ENCODE data around the gene RHOBTB1.
"Not testable (repeated sequence)": the region's sequence is repeated elsewhere in the genome, so short reads cannot be mapped to it uniquely, and the experiment has no call there.

RHOBTB1 gene

DNA sequence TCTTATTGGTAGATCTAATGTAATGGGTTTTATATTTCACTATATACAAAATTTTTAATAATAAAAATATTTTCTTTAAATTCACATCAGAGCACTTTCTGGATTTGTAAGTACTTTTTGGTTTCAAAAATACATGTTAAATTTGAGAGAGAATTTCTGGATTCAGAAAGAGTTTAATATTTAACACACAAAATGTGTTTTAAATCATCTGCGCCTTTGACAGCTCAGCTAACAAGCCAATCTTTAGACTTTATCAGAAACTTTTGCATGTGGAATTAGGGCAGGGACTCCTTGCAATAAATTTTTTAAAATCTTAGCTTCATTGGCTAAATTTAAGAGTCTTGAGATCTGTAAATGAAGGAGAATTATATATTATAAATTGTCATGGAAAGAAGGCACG is 32.7 kb upstream of the RHOBTB1 start:
- DNase-seq (ENCODE audit: low read depth) = no peak
- H3K4me3 ChIP-seq (ENCODE audit: low read depth, low read length) = no peak overlapping the region
- TF ChIP-seq, protein P1, sequence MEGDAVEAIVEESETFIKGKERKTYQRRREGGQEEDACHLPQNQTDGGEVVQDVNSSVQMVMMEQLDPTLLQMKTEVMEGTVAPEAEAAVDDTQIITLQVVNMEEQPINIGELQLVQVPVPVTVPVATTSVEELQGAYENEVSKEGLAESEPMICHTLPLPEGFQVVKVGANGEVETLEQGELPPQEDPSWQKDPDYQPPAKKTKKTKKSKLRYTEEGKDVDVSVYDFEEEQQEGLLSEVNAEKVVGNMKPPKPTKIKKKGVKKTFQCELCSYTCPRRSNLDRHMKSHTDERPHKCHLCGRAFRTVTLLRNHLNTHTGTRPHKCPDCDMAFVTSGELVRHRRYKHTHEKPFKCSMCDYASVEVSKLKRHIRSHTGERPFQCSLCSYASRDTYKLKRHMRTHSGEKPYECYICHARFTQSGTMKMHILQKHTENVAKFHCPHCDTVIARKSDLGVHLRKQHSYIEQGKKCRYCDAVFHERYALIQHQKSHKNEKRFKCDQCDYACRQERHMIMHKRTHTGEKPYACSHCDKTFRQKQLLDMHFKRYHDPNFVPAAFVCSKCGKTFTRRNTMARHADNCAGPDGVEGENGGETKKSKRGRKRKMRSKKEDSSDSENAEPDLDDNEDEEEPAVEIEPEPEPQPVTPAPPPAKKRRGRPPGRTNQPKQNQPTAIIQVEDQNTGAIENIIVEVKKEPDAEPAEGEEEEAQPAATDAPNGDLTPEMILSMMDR (IDR thresholded peaks at IDR 0.05; ENCODE audit: low read depth, low read length) = no peak
- no peak for TF ChIP-seq POLR2A (IDR thresholded peaks at IDR 0.05; ENCODE audit: extremely low read depth, insufficient read length)
- TF ChIP-seq MYC (IDR thresholded peaks at IDR 0.05; ENCODE audit: low read depth, low read length) = no peak
- TF ChIP-seq, protein P2, sequence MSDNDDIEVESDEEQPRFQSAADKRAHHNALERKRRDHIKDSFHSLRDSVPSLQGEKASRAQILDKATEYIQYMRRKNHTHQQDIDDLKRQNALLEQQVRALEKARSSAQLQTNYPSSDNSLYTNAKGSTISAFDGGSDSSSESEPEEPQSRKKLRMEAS (IDR thresholded peaks at IDR 0.05; ENCODE audit: low read depth, low read length) = no peak

DNA sequence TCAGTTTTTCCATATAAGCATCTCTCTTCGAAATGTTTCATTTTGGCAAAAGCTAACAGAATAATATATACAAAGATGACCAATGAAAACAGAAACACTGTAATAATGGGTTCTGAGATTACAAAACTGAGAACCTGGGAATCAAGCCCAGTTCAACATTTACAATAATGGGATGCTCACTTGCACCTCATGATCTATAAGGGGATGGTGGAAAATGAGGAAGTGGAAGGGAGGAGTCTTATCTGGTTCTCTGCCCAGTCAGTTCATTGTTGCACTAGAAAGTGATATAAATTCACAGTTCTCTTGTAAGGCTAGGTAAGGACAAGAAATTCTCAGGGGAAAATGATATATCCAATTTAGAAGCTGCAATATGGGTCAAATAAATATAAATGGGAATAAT is 31.7 kb upstream of the RHOBTB1 start:
- DNase-seq (ENCODE audit: low read depth) = peak; percentile 2
- no peak overlapping the region for H3K4me3 ChIP-seq (ENCODE audit: low read depth, low read length)
- no peak for TF ChIP-seq POLR2A (IDR thresholded peaks at IDR 0.05; ENCODE audit: extremely low read depth, insufficient read length)
- TF ChIP-seq MYC (IDR thresholded peaks at IDR 0.05; ENCODE audit: low read depth, low read length) = no peak
- TF ChIP-seq, protein P2 (IDR thresholded peaks at IDR 0.05; ENCODE audit: low read depth, low read length) = no peak
- TF ChIP-seq, protein P1 (IDR thresholded peaks at IDR 0.05; ENCODE audit: low read depth, low read length) = no peak

DNA sequence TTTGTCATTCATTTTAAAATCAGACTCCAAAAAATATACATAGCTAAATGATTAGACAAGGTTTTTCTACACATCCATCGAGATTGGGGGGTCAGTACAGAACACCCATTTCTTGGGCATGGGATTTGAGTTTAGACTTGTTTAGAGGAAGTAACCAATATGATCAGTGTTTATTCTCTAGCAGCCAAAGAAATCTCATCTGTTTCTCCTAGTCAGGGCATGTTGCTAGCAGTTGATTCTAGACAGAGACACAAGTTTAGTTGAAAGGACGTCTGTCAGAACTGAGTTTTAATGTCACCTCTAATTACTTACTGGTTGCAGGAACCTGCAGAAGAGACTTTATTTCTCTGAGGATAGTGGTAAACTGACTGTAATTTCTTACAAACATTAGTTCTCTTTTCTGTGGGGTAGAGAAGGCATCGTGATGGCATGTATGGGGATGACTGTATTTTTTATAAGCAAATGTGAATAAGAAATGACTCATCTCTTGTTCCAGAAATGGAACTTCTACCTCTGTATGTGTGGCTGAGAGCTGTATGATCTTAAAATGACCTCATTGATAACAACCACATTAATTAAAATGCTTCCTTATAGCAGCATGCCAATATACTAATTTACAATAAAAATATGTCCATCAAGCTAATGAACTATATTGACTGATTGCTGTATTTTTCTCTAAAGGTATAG is 30.6 kb upstream of the RHOBTB1 start:
- no peak for DNase-seq (ENCODE audit: low read depth)
- H3K4me3 ChIP-seq (ENCODE audit: low read depth, low read length) = no peak overlapping the region
- TF ChIP-seq, protein P2 (IDR thresholded peaks at IDR 0.05; ENCODE audit: low read depth, low read length) = no peak
- no peak for TF ChIP-seq POLR2A (IDR thresholded peaks at IDR 0.05; ENCODE audit: extremely low read depth, insufficient read length)
- TF ChIP-seq MYC (IDR thresholded peaks at IDR 0.05; ENCODE audit: low read depth, low read length) = no peak
- TF ChIP-seq, protein P1 (IDR thresholded peaks at IDR 0.05; ENCODE audit: low read depth, low read length) = no peak

DNA sequence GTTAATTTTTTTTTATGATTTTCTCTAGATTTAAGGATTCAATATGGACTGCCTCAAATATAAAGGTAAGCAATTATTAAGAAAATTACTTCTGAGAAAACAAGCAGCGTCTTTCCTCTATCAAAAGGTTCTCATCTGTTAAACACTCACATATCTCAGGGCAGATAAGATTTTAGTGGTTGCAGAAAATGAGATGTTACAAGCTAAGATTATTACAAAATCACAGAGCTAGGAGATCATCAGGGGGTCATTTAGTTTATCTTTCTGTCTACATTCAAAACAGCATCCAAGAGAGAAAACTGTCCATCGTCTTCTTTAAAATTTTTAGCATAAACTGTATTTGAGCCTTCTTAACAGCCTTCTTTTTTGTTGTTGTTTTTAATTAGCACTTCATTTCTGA is 29.1 kb upstream of the RHOBTB1 start:
- TF ChIP-seq MYC (IDR thresholded peaks at IDR 0.05; ENCODE audit: low read depth, low read length) (no peak), POLR2A (IDR thresholded peaks at IDR 0.05; ENCODE audit: extremely low read depth, insufficient read length) (no peak)
- TF ChIP-seq, protein P1 (IDR thresholded peaks at IDR 0.05; ENCODE audit: low read depth, low read length) = no peak
- TF ChIP-seq, protein P2 (IDR thresholded peaks at IDR 0.05; ENCODE audit: low read depth, low read length) = no peak
- H3K4me3 ChIP-seq (ENCODE audit: low read depth, low read length) = no peak overlapping the region
- no peak for DNase-seq (ENCODE audit: low read depth)

DNA sequence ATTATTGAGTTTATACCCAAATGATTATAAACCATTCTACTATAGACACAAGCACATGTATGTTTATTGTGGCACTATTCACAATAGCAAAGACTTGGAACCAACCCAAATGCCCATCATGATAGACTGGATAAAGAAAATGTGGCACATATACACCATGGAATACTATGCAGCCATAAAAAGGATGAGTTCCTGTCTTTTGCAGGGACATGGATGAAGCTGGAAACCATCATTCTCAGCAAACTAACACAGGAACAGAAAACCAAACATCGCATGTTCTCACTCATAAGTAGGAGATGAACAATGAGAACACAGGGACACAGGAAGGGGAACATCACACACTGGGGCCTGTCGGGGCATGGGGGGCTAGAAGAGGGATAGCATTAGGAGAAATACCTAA is 28.2 kb upstream of the RHOBTB1 start:
- not testable (repeated sequence) for H3K4me3 ChIP-seq (ENCODE audit: low read depth, low read length); DNase-seq (ENCODE audit: low read depth)

DNA sequence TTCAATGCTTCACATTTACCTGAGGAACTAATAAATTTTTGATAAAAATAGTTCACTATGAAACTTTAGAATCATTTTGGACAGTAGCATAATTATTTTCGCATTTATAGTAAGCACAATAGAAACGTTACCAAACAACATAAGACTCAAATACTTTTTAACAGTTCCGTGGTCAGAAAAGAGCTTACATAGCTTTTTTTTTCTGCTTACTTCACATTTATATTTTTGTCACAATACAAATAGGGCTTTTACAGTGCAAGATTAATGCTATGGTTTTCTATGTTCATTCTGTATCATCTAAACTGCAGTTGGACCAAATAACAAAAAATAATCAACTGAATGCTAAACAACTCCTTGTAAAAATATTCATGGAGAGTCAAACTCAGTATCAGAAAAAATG is 26.5 kb upstream of the RHOBTB1 start:
- no peak overlapping the region for H3K4me3 ChIP-seq (ENCODE audit: low read depth, low read length)
- TF ChIP-seq MYC (IDR thresholded peaks at IDR 0.05; ENCODE audit: low read depth, low read length) = no peak
- no peak for TF ChIP-seq POLR2A (IDR thresholded peaks at IDR 0.05; ENCODE audit: extremely low read depth, insufficient read length)
- TF ChIP-seq, protein P1 (IDR thresholded peaks at IDR 0.05; ENCODE audit: low read depth, low read length) = no peak
- TF ChIP-seq, protein P2 (IDR thresholded peaks at IDR 0.05; ENCODE audit: low read depth, low read length) = no peak
- no peak for DNase-seq (ENCODE audit: low read depth)
